ENCODE data around the gene STK38.
"Not testable (repeated sequence)": the region's sequence is repeated elsewhere in the genome, so short reads cannot be mapped to it uniquely, and the experiment has no call there.

STK38 gene

DNA sequence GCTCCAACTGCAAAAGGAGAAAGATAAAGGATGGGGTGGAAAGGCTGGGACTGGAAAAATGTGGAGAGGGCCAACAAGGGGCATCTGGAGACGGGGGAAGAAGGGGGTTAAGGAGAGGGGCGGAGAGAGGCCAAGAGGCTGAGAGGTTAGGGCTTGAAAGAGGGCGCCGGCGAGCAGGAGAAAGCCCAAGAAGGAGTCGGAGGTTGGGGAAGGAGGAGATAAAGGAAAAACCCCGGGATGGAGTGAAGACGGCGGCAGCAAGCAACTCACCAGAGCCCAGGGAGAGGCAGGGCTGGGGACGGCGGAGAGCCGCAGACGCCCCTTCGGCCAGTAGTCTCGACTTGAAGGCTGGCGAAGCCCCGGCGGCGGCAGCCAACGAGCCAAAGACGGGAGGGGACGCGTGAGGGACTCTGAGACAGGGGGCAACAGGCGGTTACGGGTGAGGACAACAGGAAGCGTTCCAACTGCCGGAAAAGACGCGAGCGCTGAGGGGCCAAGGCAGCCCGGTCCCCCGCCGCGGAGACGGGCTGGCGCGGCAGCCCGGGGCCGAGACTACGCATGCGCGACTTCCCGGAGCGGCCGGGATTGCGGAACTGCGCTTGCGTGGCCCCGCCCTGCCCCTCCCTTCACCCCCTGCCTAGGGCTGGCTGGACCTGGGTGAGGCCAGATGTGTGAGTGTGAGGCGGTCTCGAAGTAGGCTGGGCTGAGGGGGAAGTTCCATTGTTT, at the start of gene STK38:
TSS of gene STK38 (minus strand) at position 560 of the 726 bp plus-strand sequence. CDS start 7,277 bp downstream, outside the sequence.
- peak; percentile 82 for DNase-seq

GRCh38 chr6:36596356-36596755, 49.1 kb upstream of the STK38 start:
- no peak for DNase-seq

DNA sequence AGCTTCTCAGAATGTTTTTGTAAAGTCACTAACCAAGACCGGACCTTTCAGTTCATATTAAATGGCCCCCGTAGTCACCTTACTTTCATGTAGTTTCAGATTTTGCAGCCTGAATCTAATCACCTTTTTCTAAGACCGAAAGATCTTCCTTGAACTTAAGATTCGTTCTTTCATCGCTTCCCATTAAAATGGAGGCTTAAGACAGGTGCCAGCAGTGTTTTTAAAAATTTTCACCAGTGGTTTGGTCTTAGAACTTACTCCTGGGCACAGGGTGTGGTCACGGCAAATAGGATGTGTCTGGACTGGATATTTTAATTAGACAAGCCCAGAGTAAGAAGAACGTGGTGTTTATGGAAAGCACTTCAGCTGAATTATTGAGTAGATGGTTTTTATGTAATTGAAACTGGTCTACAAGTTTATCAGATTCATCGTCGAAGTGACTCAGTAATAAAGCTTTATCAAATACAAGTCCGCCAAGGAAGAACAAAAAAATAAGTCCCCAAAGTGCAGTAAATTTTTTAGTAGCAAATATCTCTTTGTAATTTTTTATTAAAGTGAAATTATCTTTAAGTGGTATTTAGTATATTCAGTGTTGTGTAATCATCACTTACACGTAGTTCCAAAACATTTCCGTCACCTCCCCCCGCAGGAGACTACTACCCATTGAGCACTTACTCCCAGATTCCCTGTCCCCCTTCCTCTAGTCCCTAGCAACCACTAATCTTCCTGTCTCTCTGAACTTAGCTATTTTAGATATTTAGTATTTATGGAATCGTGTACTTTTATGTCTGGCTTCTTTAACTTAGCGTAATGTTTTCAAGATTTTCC, 47.8 kb upstream of the STK38 start:
- DNase-seq, result no peak

DNA sequence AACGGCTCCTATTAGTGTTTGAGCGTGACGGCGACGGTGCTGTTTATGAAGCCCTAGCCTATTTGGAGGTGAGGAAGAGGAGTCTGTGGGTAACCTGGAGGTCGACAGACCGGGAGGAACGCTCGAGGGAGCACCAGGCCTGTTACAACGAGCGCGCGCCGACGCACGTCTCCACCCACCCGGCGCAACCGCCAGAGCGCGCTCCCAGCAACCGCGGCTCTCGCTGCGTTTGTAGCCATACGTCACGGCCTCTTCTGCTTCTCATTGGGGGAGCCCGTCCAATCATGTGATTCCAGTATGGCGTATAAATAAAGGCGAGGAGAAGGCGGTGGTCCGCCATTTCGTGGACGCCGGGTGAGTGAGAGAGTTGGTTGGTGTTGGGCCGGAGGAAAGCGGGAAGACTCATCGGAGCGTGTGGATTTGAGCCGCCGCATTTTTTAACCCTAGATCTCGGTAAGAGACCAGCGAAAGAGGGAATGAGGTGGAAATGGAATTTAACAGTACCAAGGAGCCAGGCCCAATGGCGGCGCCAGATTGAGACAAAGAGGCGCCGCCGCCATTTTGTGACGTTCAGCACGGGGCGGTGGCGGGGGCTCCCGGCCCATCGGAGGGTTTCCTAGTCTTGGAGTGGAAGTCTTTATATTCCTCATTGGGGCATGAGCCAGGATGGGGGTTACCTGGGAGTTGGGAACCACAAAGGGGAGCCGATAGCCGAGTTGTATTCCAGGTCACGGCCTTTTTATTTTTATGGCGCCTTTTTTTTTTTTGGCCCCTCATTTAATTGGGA, 46.9 kb upstream of the STK38 start, which contains the start of gene SRSF3:
TSS of gene SRSF3 (plus strand) at position 334 of the 787 bp plus-strand sequence. CDS start 2,401 bp downstream, outside the sequence.
- DNase-seq, result peak; percentile 97

GRCh38 chr6:36593569-36594028, 46.3 kb upstream of the STK38 start:
- peak; percentile 66 for DNase-seq

- DNase-seq, result no peak
These were observed 45.0 kb upstream of the STK38 start for GRCh38 chr6:36592221-36592655.

- DNase-seq, result no peak
These were observed 43.0 kb upstream of the STK38 start for GRCh38 chr6:36590237-36590636.

- DNase-seq, result not testable (repeated sequence)
These were observed 41.7 kb upstream of the STK38 start for GRCh38 chr6:36589025-36589400.

DNA sequence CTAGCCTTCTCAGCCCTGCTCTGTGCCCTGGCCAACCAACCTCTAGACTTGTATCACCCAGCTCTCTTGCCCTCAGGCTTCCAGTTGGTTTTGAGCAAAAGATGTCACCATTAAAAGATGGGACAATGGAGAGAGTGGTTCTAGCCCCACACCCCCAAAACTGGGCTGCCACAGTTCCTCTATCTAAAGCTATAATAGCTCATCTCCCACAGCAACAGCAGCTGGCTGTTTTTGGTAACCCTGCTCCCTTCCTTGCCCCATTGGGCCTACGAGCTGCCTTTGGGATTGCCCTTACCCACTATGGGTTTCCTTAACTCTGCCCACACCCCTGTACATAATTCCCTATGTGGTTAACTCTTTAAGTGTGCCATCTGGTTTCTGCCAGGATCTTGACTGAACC, 39.3 kb upstream of the STK38 start:
- DNase-seq, result no peak

- DNase-seq, result no peak
These were observed 34.4 kb upstream of the STK38 start for GRCh38 chr6:36581716-36582115.

GRCh38 chr6:36580184-36580526, 32.9 kb upstream of the STK38 start:
- DNase-seq, result no peak

DNA sequence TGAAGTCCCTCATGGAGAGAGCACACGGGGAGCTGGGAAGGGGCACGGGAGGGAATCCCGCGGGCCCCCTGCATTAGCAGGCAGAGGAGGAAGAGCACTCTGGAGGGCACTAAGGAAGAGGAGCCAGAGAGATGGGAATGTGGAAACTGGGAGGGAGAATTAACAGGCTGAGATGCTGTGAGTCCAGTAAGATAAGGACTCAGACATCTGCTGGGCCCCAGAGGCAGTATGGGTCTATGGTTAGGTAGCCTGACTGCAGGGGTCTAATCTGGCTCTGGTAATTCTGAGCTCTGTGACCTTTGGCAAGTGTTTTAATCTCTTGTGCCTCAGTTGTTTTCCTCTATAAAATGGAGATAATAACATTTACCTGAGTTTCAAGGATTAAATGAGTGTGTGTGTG, 31.2 kb upstream of the STK38 start:
- DNase-seq, result no peak

DNA sequence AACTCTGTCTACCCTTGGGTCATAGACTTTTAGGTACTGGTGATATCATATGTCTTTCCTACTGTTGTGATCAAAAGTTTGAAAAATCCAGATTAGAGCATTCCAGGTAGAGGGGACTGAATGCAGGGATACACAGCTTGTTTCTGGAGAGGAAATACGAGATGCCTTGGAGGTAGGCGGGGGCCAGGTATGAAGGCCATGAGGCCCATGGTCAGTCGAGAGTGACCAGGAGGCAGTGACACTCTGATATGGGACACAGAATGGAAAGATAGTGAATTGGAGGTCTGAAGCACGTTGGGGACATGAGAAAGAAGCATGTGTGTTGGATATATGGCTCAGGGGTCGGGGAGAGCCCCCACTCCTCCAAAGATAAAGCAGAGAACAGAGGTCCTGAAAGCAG, 30.8 kb upstream of the STK38 start:
- DNase-seq, result no peak

DNA sequence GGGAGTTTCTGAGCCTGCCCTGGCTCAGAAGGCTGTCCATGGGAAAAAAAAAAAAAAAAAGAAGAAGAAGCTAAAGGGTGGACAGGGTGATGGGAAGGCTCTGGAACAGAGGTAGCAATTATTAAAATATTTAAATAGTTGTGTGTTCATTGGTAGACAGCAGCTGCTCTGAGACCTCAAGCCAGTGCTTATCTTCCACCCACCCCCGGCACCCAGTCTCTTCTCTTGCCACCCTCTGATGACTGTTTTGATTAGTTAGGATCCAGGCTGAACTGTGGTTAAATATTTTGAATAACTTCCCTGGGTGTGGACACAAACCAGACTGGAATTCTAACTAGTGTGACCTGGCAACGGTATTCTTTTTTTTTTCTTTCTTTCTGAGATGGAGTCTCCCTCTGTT, 30.0 kb upstream of the STK38 start:
- DNase-seq, result no peak

GRCh38 chr6:36576578-36576977, 29.3 kb upstream of the STK38 start:
- DNase-seq, result no peak

GRCh38 chr6:36574679-36575078, 27.4 kb upstream of the STK38 start:
- DNase-seq, result no peak

- DNase-seq, result not testable (repeated sequence)
These were observed 25.4 kb upstream of the STK38 start for GRCh38 chr6:36572353-36573311.

DNA sequence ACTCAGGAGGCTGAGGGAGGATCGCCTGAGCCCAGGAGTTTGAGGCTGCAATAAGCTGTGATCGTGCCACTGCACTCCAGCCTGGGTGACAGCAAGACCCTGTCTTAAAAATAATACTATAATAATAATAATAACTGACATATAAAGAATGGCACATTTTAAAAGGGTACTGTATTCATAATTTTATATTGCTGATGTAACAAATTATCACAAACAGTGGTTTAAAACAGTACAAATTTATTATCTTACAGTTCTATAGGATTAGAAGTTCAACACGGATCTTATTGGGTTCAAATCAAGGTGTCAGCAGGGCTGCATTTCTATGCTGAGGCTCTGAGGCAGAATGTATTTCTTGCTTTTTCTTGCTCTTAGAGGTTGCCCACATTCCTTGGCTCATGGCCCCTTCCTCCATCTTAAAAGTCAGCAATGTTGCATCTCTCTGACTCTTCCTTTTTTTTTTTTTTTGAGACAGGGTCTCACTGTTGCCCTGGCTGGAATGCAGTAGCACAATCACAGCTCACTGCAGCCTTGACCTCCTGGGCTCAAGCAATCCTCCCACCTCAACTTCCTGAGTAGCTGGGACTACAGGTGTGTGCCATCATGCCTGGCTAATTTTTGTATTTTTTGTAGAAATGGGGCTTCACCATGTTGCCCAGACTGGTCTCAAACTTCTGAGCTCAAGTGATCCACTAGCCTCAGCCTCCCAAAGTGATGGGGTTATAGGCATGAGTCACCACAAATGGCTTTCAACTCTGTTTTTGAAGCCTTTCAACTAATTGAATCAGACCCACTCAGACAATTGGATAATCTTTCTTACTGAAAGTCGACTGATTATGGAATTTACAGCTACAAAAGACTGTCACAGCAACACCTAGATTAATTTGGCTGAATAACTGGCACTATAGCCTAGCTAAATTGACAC, 24.1 kb upstream of the STK38 start:
- no peak for DNase-seq

GRCh38 chr6:36570264-36570663, 23.0 kb upstream of the STK38 start:
- DNase-seq, result no peak

GRCh38 chr6:36566418-36566905, 19.2 kb upstream of the STK38 start:
- DNase-seq, result no peak

GRCh38 chr6:36563928-36564284, 16.6 kb upstream of the STK38 start:
- DNase-seq, result no peak
